K562 (cell line): ENCODE measurements around the gene BEST2. TPM values are rescaled to one million over a fixed set of nuclear protein-coding genes. Genes with fewer than 3 reads are reported as not detected.

ENCODE experiments used
- ATAC-seq: fragments of 200-7000 bp; cut with Tn5 transposase; 3 replicates; pipeline ENCODE4 v1.9.1; 2020; ENCODE audit warnings: moderate library complexity
- BruUV-seq: library from RNA; stranded (reverse); fragments of 400-500 nt; replicated peaks from 2 replicates; lab custom pipeline; 2021; lab: Mats Ljungman, UMichigan
- CTCF ChIA-PET: fragments of 300-600 bp; formaldehyde crosslinking; extraction: SDS; loops from one replicate; lab custom pipeline; 2021; ENCODE audit warnings: low intra/inter-chr PET ratio; lab: Yijun Ruan, JAX
- POLR2A ChIA-PET: fragments of 300-600, 350-650 bp; sonication (Branson Sonifier 250); formaldehyde crosslinking; extraction: SDS; loops from one replicate; lab custom pipeline; 2021; ENCODE audit warnings: antibody characterized with exemption, inconsistent platforms; lab: Yijun Ruan, JAX
- DNase-seq, 4 experiments: peaks; one replicate each; pipeline versions ENCODE4 v3.0.0 to v3.0.0-alpha.2; 2011 to 2018; ENCODE audit warnings: low spot score in 3 of 4, mixed read lengths in 3 of 4; ENCODE audit errors: extremely low read depth in 1 of 4
- FAIRE-seq: peaks from 2 replicates; lab custom pipeline; 2011; peaks lifted over from hg19 to GRCh38; lab: Jason Lieb, UNC
- H2AFZ ChIP-seq: 2 replicates; pipeline ENCODE4 v1.6.0; 2011; ENCODE audit warnings: low read depth, low read length, control low read depth, inconsistent platforms
- H3K27ac ChIP-seq: fragments of 200-600 bp; 3 replicates; pipeline ENCODE4 v1.8.0; 2011; ENCODE audit warnings: low read depth, mild to moderate bottlenecking, control low read depth, inconsistent platforms, low read length, moderate library complexity, mixed read lengths; ENCODE audit errors: extremely low read depth
- H3K27me3 ChIP-seq, 2 experiments: fragments of 300-600 bp in 1 of 2; 2 replicates in 1 of 2; 3 replicates in 1 of 2; pipeline versions ENCODE4 v1.6.0 to v1.8.0; 2011; ENCODE audit warnings: inconsistent platforms in 2 of 2, low read length in 2 of 2, mild to moderate bottlenecking in 1 of 2, mixed read lengths in 1 of 2, moderate library complexity in 1 of 2; ENCODE audit not compliant: control insufficient read depth in 2 of 2, insufficient read depth in 2 of 2
- H3K36me3 ChIP-seq: fragments of 300-600 bp; 3 replicates; pipeline ENCODE4 v1.8.0; 2011; ENCODE audit warnings: mild to moderate bottlenecking, low read length, inconsistent platforms; ENCODE audit not compliant: control insufficient read depth, insufficient read depth
- H3K4me1 ChIP-seq, 2 experiments: fragments of 200-600 bp in 1 of 2; replicated peaks in 1 of 2; 2 replicates in 1 of 2; 3 replicates in 1 of 2; pipeline versions ENCODE4 v1.5.1 to v1.8.0; 2011; ENCODE audit warnings: inconsistent platforms in 2 of 2, low read length in 2 of 2, mild to moderate bottlenecking in 1 of 2, mixed read lengths in 1 of 2, moderate library complexity in 1 of 2; ENCODE audit not compliant: control insufficient read depth in 2 of 2, insufficient read depth in 2 of 2
- H3K4me2 ChIP-seq: 2 replicates; pipeline ENCODE4 v1.6.1; 2011; ENCODE audit warnings: low read length, control low read depth, inconsistent platforms, mixed read lengths; ENCODE audit not compliant: insufficient read depth
- H3K4me3 ChIP-seq: fragments of 200-600 bp; sonication (generic), shearing (Covaris generic); 2 replicates; pipeline ENCODE4 v1.5.1; 2016; ENCODE audit warnings: control low read depth, inconsistent platforms
- H3K79me2 ChIP-seq: fragments of 200-600 bp; 3 replicates; pipeline ENCODE4 v1.8.0; 2011; ENCODE audit warnings: low read length, inconsistent platforms; ENCODE audit not compliant: control insufficient read depth, insufficient read depth
- H3K9ac ChIP-seq, 2 experiments: 2 replicates each; pipeline versions ENCODE4 v1.6.0 to v1.6.1; 2011; ENCODE audit warnings: low read depth in 2 of 2, low read length in 2 of 2, control low read depth in 1 of 2, inconsistent platforms in 1 of 2, mild to moderate bottlenecking in 1 of 2, mixed read lengths in 1 of 2; ENCODE audit not compliant: insufficient read depth in 1 of 2
- H3K9me1 ChIP-seq: one replicate; pipeline ENCODE4 v1.6.0; 2011; ENCODE audit warnings: inconsistent platforms, mild to moderate bottlenecking, low read length, moderate library complexity; ENCODE audit not compliant: control insufficient read depth, insufficient read depth
- H3K9me3 ChIP-seq: replicated peaks from 2 replicates; pipeline ENCODE4 v1.5.1; 2011; ENCODE audit warnings: low read depth, low read length, inconsistent platforms; ENCODE audit not compliant: control insufficient read depth, insufficient read depth
- H4K20me1 ChIP-seq: replicated peaks from 2 replicates; pipeline ENCODE4 v1.6.1; 2011; ENCODE audit warnings: low read length, inconsistent platforms, mixed read lengths; ENCODE audit not compliant: control insufficient read depth, insufficient read depth
- ARNT ChIP-seq, 2 experiments: fragments of 450-650 bp; IDR thresholded peaks; 2 replicates each; pipeline ENCODE4 v1.6.1; 2016; ENCODE audit warnings: mild to moderate bottlenecking in 1 of 2
- BCOR ChIP-seq: fragments of 450-650 bp; IDR thresholded peaks from 2 replicates; pipeline ENCODE4 v1.6.1; 2016
- BHLHE40 ChIP-seq: IDR thresholded peaks from 2 replicates; pipeline ENCODE4 v1.6.1; 2011; ENCODE audit warnings: low read length, improper control_type of control experiment
- DPF2 ChIP-seq: fragments of 450-650 bp; IDR thresholded peaks from 2 replicates; pipeline ENCODE4 v1.6.1; 2016
- FOXP1 ChIP-seq: sonication (generic); formaldehyde crosslinking; IDR thresholded peaks from 2 replicates; pipeline ENCODE4 v1.8.0; 2022; ENCODE audit warnings: mild to moderate bottlenecking, missing genetic modification reagents
- JUNB ChIP-seq: fragments of 450-650 bp; formaldehyde crosslinking; conservative IDR thresholded peaks from 2 replicates; pipeline ENCODE4 v1.4.0; 2020; ENCODE audit warnings: mild to moderate bottlenecking
- NFXL1 ChIP-seq: fragments of 450-650 bp; formaldehyde crosslinking; IDR thresholded peaks from 2 replicates; pipeline ENCODE4 v1.4.0; 2021; ENCODE audit warnings: mild to moderate bottlenecking
- WGBS: fragments of 100-300 bp; shearing (Covaris generic); methylation state at CpG from one replicate; pipeline ENCODE4 v1.1.6; 2016; ENCODE audit warnings: low coverage, mixed read lengths; ENCODE audit not compliant: insufficient coverage; ENCODE audit errors: missing lambda C conversion rate; 5-methylcytosine and 5-hydroxymethylcytosine counted together
- in situ Hi-C: fragments of 300-500 bp; cut with MboI; formaldehyde crosslinking; loops from 4 replicates; pipeline ENCODE4 v1.15.0; 2018; ENCODE audit warnings: inconsistent platforms, mixed read lengths
- intact Hi-C: fragments of 100-400 bp; cut with micrococcal nuclease; formaldehyde crosslinking; loops from 2 replicates; pipeline ENCODE4 v1.14.2; 2022
- polyA plus RNA-seq, 8 experiments: library from polyadenylated mRNA; depleted of rRNA in 4 of 8; stranded (reverse) in 5 of 8; unstranded in 3 of 8; fragments of >200 nt; fragmentation: Nextera tagmentation in 2 of 8; fragmentation: Illumina TruSeq in 1 of 8; extraction: Ambion mirVana in 2 of 8; extraction: Trizol in 1 of 8; gene quantifications; 2 replicates each; pipeline versions ENCODE4 v1.2.1 to v1.2.3, GENCODE V29; 2011 to 2014; ENCODE audit warnings: inconsistent platforms in 1 of 8, missing spikeins in 1 of 8
- total RNA-seq, 7 experiments: library from RNA; depleted of rRNA in 6 of 7; stranded (reverse); fragments of >200 nt in 6 of 7; fragmentation: Illumina TruSeq in 2 of 7; extraction: Trizol in 2 of 7; gene quantifications; 2 replicates each; pipeline versions ENCODE4 v1.2.1 to v1.2.3, GENCODE V29; 2011 to 2021; ENCODE audit warnings: low replicate concordance in 1 of 7
- TF ChIP-seq, protein P1 (sequence below): fragments of 450-650 bp; formaldehyde crosslinking; IDR thresholded peaks from 2 replicates; pipeline ENCODE4 v1.4.0; 2020; ENCODE audit warnings: mild to moderate bottlenecking, moderate library complexity
- TF ChIP-seq, protein P2 (sequence below): fragments of 200-800 bp; sonication (Bioruptor generic); IDR thresholded peaks from 2 replicates; pipeline ENCODE4 v1.6.1; 2017; ENCODE audit warnings: missing genetic modification characterization, missing compliant biosample characterization
- TF ChIP-seq, protein P3 (sequence below): fragments of 250-450 bp; sonication (Bioruptor Pico); IDR thresholded peaks from 2 replicates; pipeline ENCODE4 v1.5.0; 2021; ENCODE audit warnings: mild to moderate bottlenecking, moderate library complexity
- TF ChIP-seq, protein P4 (sequence below): fragments of 250-450 bp; sonication (Bioruptor Pico); IDR thresholded peaks from 2 replicates; pipeline ENCODE4 v1.5.0; 2021; ENCODE audit warnings: mild to moderate bottlenecking, borderline replicate concordance

Gene BEST2
- total and polyA plus RNA-seq, 9 of the 15 experiments (the other 6 are each of a cell fraction or from before 2014, with no cell fraction given): not detected

DNA sequence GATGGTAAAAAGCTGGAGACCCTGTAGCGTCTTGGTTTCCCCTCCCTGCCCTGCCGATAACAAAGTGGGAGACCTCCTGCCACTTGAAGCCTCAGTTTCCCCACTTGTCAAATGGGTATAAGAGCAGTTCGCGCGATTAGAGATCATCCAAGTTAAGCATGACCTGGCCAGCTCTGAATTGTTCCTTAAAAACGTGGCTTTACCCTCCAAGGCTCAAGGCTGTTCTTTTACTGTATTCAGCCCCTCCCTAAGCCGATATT is 28.3 kb upstream of the BEST2 start (continued):
- TF ChIP-seq, protein P1, sequence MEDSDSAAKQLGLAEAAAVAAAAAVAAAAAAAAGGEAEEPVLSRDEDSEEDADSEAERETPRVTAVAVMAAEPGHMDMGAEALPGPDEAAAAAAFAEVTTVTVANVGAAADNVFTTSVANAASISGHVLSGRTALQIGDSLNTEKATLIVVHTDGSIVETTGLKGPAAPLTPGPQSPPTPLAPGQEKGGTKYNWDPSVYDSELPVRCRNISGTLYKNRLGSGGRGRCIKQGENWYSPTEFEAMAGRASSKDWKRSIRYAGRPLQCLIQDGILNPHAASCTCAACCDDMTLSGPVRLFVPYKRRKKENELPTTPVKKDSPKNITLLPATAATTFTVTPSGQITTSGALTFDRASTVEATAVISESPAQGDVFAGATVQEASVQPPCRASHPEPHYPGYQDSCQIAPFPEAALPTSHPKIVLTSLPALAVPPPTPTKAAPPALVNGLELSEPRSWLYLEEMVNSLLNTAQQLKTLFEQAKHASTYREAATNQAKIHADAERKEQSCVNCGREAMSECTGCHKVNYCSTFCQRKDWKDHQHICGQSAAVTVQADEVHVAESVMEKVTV: no peak
- no peak for TF ChIP-seq JUNB (CRISPR knock-in tag)
- peak; percentile 12; the same call in 1 of the 2 replicates for TF ChIP-seq BHLHE40
- TF ChIP-seq FOXP1 (CRISPR knock-in tag): peak; percentile 66; the same call in 1 of the 2 replicates
- TF ChIP-seq BCOR: peak; percentile 71
- TF ChIP-seq, protein P2, sequence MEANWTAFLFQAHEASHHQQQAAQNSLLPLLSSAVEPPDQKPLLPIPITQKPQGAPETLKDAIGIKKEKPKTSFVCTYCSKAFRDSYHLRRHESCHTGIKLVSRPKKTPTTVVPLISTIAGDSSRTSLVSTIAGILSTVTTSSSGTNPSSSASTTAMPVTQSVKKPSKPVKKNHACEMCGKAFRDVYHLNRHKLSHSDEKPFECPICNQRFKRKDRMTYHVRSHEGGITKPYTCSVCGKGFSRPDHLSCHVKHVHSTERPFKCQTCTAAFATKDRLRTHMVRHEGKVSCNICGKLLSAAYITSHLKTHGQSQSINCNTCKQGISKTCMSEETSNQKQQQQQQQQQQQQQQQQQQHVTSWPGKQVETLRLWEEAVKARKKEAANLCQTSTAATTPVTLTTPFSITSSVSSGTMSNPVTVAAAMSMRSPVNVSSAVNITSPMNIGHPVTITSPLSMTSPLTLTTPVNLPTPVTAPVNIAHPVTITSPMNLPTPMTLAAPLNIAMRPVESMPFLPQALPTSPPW (CRISPR knock-in tag): no peak; the same call in 1 of the 2 replicates

DNA sequence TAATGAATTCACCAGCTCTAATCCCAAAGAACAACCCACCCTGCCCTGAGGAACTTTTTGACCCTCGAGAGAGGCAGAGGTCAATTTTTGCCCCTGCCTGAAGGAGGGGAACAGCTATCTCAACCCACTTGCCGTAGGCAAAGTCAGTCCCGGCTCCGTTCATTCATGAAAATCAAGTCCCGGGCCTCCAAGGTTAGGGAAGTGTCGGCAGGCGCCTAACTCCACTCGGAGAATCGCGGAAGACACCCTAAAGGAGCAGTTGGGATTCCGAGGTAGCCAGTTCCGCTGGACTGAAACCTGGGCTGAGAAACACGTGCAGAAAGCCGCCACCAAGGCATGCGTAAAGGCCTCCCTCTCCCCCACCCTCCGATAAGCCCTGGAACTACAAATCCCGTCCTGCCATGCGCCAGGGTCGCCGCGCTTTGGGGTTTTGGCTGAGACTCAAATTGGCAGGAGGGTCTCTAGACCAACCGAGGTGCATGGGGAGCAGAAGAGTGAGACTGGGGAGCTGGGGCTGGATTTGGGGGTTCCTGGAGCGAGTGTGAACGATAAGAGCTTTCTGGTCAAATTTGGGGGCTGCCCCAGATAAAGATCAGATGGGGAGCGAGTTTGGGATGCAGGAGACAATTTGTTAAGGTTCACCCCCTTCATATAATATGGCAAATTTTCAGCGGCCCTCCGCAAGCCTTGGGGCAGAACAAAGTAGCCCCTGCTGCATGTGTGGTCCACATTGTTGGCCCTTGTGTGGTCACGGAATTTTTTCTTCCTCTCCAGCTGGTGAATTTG is 27.8 kb upstream of the BEST2 start, which contains the start of gene TNPO2:
TNPO2 (minus strand) TSS at position 292 of the 786 bp plus-strand sequence. CDS start 2,955 bp downstream, outside the sequence.
- 3% methylated on average over 28 of the region's 28 CpGs for WGBS
- intact Hi-C loops: loop anchor here (1.0 kb wide), 1 partner anchor 9 kb away; no protein-coding TSS in a partner anchor
- peak within 1 kb of the TSS; percentile 78 for H2AFZ ChIP-seq
- H4K20me1 ChIP-seq: peaks cover 15% of the 10 kb centered on the region; the same call in 1 of the 2 replicates
- ChIA-PET CTCF (no interaction called here), POLR2A (interaction anchor here (0.6 to 4.4 kb wide), 12 partner anchors 9 to 214 kb away, joined by 3 to 50 read pairs (median 4); partner anchors contain the start of genes GET3, JUNB and TRIR)
- in situ Hi-C loops: no loop called here
- H3K36me3 ChIP-seq: peaks cover 32% of the 10 kb centered on the region
- peak; percentile 69 to 91 (median 78) for DNase-seq
- peaks cover 10 to 41% of the 10 kb centered on the region in 2 experiments; a peak in 3 of 5 replicates for H3K4me1 ChIP-seq
- H3K4me2 ChIP-seq: peak within 1 kb of the TSS; percentile 91
- peak; percentile 76 for ATAC-seq
- peaks cover 55% of the 10 kb centered on the region for H3K79me2 ChIP-seq
- H3K27ac ChIP-seq: peak within 1 kb of the TSS; percentile 87
- BruUV-seq: no TSS peak
- H3K9me3 ChIP-seq: no peaks in the 10 kb centered on the region
- peak within 1 kb of the TSS; percentile 89 to 99 for H3K9ac ChIP-seq
- H3K4me3 ChIP-seq: peak within 1 kb of the TSS; percentile 82
- peaks cover 3% of the 10 kb centered on the region for H3K9me1 ChIP-seq
- FAIRE-seq: peak; percentile 97
- H3K27me3 ChIP-seq: no peaks in the 10 kb centered on the region
- TF ChIP-seq DPF2: no peak
- TF ChIP-seq, protein P3, sequence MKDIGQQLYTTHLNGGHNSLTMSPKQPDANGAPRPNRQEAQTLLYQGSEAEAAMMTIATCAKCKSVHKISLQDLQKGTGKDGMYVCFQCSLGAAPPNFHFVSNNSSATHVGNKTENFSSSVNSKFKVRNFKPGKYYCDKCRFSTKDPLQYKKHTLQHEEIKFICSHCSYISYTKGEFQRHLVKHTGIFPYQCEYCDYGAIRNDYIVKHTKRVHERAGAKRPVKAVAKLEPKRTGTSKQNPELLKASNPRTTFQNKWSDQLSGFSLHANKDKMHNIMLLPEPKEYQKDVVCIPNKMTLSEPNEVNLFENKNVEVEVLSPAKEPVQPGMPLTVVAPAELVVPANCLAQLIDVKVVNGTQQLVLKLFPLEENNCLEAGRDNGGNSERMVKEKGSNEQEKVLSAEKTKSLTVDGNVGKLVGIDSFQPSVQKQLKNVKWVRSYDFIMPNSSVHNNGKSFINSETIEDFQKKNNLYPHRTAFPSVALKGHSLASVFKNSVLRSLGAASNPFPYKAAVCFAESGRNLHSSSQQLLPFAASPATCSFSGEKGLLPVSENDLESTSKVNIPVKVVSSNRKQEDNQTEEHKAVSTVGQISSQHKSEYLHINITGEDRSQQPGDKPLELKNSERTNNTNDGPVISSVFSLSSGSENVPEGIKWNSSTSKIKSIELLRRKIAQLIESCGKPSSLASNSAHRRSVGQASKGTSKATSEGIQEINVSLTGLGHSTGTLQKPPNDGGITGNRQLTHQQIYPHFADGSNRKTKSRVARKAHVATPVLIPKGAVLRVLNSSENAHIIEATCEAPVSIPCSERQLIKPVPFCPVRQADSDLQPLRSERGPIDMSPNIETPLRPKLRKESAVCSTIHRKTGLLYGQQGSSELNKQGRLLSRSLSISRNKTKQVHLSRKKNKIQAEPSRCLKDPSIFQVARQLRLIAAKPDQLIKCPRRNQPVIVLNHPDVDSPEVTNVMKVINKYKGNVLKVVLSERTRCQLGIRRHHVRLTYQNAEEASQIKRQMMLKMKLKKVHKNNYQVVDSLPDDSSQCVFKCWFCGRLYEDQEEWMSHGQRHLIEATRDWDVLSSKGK: no peak
- no peak for TF ChIP-seq NFXL1
- TF ChIP-seq, protein P4, sequence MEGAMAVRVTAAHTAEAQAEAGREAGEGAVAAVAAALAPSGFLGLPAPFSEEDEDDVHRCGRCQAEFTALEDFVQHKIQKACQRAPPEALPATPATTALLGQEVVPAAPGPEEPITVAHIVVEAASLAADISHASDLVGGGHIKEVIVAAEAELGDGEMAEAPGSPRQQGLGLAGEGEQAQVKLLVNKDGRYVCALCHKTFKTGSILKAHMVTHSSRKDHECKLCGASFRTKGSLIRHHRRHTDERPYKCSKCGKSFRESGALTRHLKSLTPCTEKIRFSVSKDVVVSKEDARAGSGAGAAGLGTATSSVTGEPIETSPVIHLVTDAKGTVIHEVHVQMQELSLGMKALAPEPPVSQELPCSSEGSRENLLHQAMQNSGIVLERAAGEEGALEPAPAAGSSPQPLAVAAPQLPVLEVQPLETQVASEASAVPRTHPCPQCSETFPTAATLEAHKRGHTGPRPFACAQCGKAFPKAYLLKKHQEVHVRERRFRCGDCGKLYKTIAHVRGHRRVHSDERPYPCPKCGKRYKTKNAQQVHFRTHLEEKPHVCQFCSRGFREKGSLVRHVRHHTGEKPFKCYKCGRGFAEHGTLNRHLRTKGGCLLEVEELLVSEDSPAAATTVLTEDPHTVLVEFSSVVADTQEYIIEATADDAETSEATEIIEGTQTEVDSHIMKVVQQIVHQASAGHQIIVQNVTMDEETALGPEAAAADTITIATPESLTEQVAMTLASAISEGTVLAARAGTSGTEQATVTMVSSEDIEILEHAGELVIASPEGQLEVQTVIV: no peak
- TF ChIP-seq ARNT (IDR thresholded peaks at IDR 0.05): 0 out of 4 replicates have a peak, but pooled peaks of 1 of the 2 experiments have one; percentile 15
